SJCRH30 (cell line): Measurements from ENCODE around the gene YAP1. TPM values are rescaled to one million over a fixed set of nuclear protein-coding genes. Genes with fewer than 3 reads are reported as not detected.
A peak's percentile ranks its signal among the peaks of the same experiment; 100 is the strongest.

Experiments used
- DNase-seq, 2 experiments: peaks; one replicate each; pipeline ENCODE4 v3.0.0-alpha.2; 2015 to 2020
- H3K27ac ChIP-seq: fragments of 250-450 bp; sonication (Bioruptor Pico); 2 replicates; pipeline ENCODE4 v1.5.1; 2020; ENCODE audit warnings: mild to moderate bottlenecking, moderate library complexity
- H3K27me3 ChIP-seq: fragments of 250-450 bp; sonication (Bioruptor Pico); 2 replicates; pipeline ENCODE4 v1.5.1; 2020; ENCODE audit warnings: mild to moderate bottlenecking, moderate library complexity
- H3K36me3 ChIP-seq: fragments of 250-450 bp; sonication (Bioruptor Pico); 2 replicates; pipeline ENCODE4 v1.5.1; 2020; ENCODE audit warnings: mild to moderate bottlenecking, moderate library complexity
- H3K4me1 ChIP-seq: fragments of 250-450 bp; sonication (Bioruptor Pico); 2 replicates; pipeline ENCODE4 v1.5.1; 2020; ENCODE audit warnings: mild to moderate bottlenecking, moderate library complexity
- H3K4me3 ChIP-seq: fragments of 250-450 bp; sonication (Bioruptor Pico); 2 replicates; pipeline ENCODE4 v1.5.1; 2020; ENCODE audit warnings: mild to moderate bottlenecking, moderate library complexity
- H3K9me3 ChIP-seq: fragments of 250-450 bp; sonication (Bioruptor Pico); replicated peaks from 2 replicates; pipeline ENCODE4 v1.5.1; 2020; ENCODE audit warnings: mild to moderate bottlenecking, moderate library complexity
- total RNA-seq: library from RNA; depleted of rRNA; stranded (reverse); fragments of >200 nt; shearing (Covaris generic); gene quantifications from 2 replicates; pipeline ENCODE4 v1.2.3, GENCODE V29; 2014; rRNA removed

The YAP1 gene
- total RNA-seq, 1 experiment from 2014 or later: 42.7 TPM

GRCh38 chr11:102272047-102272824, 162.0 kb downstream of the YAP1 start:
- Histone ChIP-seq H3K4me1 (no peaks in the 10 kb centered on the region), H3K27ac (no peak overlapping the region), H3K36me3 (no peaks in the 10 kb centered on the region), H3K9me3 (no peaks in the 10 kb centered on the region), H3K27me3 (no peaks in the 10 kb centered on the region), H3K4me3 (no peak overlapping the region)
- no peak for DNase-seq

- Histone ChIP-seq H3K4me1 (no peaks in the 10 kb centered on the region), H3K27ac (no peak overlapping the region), H3K36me3 (no peaks in the 10 kb centered on the region), H3K9me3 (no peaks in the 10 kb centered on the region), H3K4me3 (no peak overlapping the region), H3K27me3 (no peaks in the 10 kb centered on the region)
- no peak for DNase-seq
Observed at GRCh38 chr11:102274628-102275027, 164.4 kb downstream of the YAP1 start.

GRCh38 chr11:102276362-102276761, 166.1 kb downstream of the YAP1 start:
- H3K36me3 ChIP-seq: no peaks in the 10 kb centered on the region
- no peak for DNase-seq

GRCh38 chr11:102276783-102277182, 166.5 kb downstream of the YAP1 start:
- Histone ChIP-seq H3K4me1 (no peaks in the 10 kb centered on the region), H3K27ac (no peak overlapping the region), H3K9me3 (no peaks in the 10 kb centered on the region), H3K27me3 (no peaks in the 10 kb centered on the region), H3K4me3 (no peak overlapping the region), H3K36me3 (no peaks in the 10 kb centered on the region)
- no peak for DNase-seq

More at GRCh38 chr11:102276362-102276761, 166.1 kb downstream of the YAP1 start:
- no peak overlapping the region for H3K27ac ChIP-seq
- no peaks in the 10 kb centered on the region for H3K4me1 ChIP-seq
- H3K4me3 ChIP-seq: no peak overlapping the region
- H3K9me3 ChIP-seq: no peaks in the 10 kb centered on the region
- H3K27me3 ChIP-seq: no peaks in the 10 kb centered on the region

GRCh38 chr11:102279641-102280170, 169.5 kb downstream of the YAP1 start:
- H3K4me3 ChIP-seq: peak overlapping the region; percentile 14; the same call in 1 of the 2 replicates
- peak; percentile 3 to 36 for DNase-seq

GRCh38 chr11:102280245-102280833, 170.1 kb downstream of the YAP1 start:
- Histone ChIP-seq H3K36me3 (no peaks in the 10 kb centered on the region), H3K9me3 (no peaks in the 10 kb centered on the region), H3K27me3 (no peaks in the 10 kb centered on the region), H3K4me3 (no peak overlapping the region), H3K4me1 (no peaks in the 10 kb centered on the region), H3K27ac (no peak overlapping the region)
- no peak for DNase-seq

More at GRCh38 chr11:102279641-102280170, 169.5 kb downstream of the YAP1 start:
- H3K27me3 ChIP-seq: no peaks in the 10 kb centered on the region
- H3K9me3 ChIP-seq: no peaks in the 10 kb centered on the region
- no peaks in the 10 kb centered on the region for H3K36me3 ChIP-seq
- H3K27ac ChIP-seq: no peak overlapping the region
- H3K4me1 ChIP-seq: no peaks in the 10 kb centered on the region

Other genes with a start within 250 kb of the YAP1 start
- gene CEP126, start 195.4 kb upstream of the YAP1 start, total RNA-seq: 0.32 and 0.41 TPM in 2 replicates
- gene ANGPTL5, start 193.9 kb upstream of the YAP1 start, total RNA-seq: not detected in 2 replicates
- gene CFAP300, start 63.0 kb upstream of the YAP1 start, total RNA-seq: not detected in 2 replicates
- 0.08 TPM in 1 of 2 replicates, not detected in the other for gene BIRC3, start 207.0 kb downstream of the YAP1 start, total RNA-seq
- 26.7 and 27.1 TPM in 2 replicates for gene BIRC2, start 236.8 kb downstream of the YAP1 start, total RNA-seq